ENCODE data around the gene FER. TPM values are rescaled to one million over a fixed set of nuclear protein-coding genes. Genes with fewer than 3 reads are reported as not detected.
"Not testable (repeated sequence)": the region's sequence is repeated elsewhere in the genome, so short reads cannot be mapped to it uniquely, and the experiment has no call there.

Gene FER
- total and polyA plus RNA-seq, 2 experiments from 2014 or later, result 25.9 to 30.7 TPM

DNA sequence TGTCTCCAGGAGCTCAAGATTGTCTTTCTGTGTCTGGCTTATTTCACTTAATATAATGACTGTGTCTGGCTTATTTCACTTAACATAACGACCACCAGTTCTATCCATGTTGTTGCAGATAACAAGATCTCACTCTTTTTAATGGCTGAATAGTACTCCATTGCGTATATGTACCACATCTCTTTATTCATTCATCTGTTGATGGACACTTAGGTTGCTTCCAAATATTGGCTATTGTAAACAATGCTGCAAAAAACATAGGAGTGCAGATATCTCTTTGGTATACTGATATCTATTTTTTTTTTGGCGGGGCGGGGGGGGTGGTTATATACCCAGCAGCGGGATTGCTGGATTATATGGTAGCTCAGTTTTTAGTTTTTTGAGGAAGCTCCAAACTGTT lies 45.5 kb downstream of the FER start:
- H3K27ac ChIP-seq, result no peak overlapping the region
- no peaks in the 10 kb centered on the region for H3K4me1 ChIP-seq (ENCODE audit: low read depth)
- H3K27me3 ChIP-seq, result no peaks in the 10 kb centered on the region
- TF ChIP-seq, protein P1, sequence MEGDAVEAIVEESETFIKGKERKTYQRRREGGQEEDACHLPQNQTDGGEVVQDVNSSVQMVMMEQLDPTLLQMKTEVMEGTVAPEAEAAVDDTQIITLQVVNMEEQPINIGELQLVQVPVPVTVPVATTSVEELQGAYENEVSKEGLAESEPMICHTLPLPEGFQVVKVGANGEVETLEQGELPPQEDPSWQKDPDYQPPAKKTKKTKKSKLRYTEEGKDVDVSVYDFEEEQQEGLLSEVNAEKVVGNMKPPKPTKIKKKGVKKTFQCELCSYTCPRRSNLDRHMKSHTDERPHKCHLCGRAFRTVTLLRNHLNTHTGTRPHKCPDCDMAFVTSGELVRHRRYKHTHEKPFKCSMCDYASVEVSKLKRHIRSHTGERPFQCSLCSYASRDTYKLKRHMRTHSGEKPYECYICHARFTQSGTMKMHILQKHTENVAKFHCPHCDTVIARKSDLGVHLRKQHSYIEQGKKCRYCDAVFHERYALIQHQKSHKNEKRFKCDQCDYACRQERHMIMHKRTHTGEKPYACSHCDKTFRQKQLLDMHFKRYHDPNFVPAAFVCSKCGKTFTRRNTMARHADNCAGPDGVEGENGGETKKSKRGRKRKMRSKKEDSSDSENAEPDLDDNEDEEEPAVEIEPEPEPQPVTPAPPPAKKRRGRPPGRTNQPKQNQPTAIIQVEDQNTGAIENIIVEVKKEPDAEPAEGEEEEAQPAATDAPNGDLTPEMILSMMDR (IDR thresholded peaks at IDR 0.05; ENCODE audit: low read depth, low read length), result no peak
- no peak overlapping the region for H3K4me3 ChIP-seq
- no peak for DNase-seq (ENCODE audit: low read depth in 1 of 2, low spot score in 1 of 2)
- H3K36me3 ChIP-seq, result no peaks in the 10 kb centered on the region
- H3K9me3 ChIP-seq (ENCODE audit: low read depth), result no peaks in the 10 kb centered on the region

DNA sequence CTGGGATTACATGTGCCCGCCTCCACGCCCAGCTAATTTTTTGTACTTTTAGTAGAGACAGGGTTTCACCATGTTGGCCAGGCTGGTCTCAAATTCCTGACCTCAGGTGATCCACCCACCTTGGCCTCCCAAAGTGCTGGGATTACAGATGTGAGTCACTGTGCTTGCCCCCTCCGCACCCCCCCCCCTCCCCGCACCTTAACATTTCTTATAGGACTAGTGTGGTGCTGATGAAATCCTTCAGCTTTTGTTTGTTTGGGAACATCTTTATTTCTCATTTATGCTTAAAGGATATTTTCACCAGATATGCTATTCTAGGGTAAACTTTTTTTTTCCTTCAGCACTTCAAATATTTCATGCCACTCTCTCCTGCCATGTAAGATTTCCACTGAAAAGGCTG lies 46.7 kb downstream of the FER start:
- H3K27me3 ChIP-seq; DNase-seq (ENCODE audit: low read depth in 1 of 2, low spot score in 1 of 2); H3K9me3 ChIP-seq (ENCODE audit: low read depth); H3K4me3 ChIP-seq; H3K27ac ChIP-seq; H3K4me1 ChIP-seq (ENCODE audit: low read depth); H3K36me3 ChIP-seq: not testable (repeated sequence)

DNA sequence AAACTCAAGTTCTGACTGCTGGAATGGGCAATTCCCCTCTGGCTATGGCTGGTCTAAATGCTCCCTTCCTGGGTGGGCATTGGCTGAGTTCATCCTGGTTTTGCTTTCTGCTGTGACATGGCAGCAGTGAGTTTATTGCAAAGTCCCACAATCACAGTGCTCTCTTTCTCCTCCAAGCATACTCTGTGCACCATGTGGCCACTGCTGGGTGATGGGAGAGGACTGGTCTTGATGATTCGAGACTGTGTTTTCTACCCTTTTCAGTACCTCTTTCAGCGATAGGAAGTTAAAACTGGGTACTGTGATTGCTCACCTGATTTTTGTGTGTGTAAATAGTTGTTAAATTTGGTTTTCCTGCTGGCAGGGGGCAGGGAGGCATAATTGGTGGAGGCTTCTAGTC lies 49.7 kb downstream of the FER start:
- Histone ChIP-seq H3K27ac (no peak overlapping the region), H3K9me3 (ENCODE audit: low read depth) (no peaks in the 10 kb centered on the region), H3K4me1 (ENCODE audit: low read depth) (no peaks in the 10 kb centered on the region), H3K27me3 (no peaks in the 10 kb centered on the region), H3K36me3 (peaks cover 3% of the 10 kb centered on the region), H3K4me3 (no peak overlapping the region)
- TF ChIP-seq, protein P1 (IDR thresholded peaks at IDR 0.05; ENCODE audit: low read depth, low read length), result no peak
- no peak for DNase-seq (ENCODE audit: low read depth in 1 of 2, low spot score in 1 of 2)

DNA sequence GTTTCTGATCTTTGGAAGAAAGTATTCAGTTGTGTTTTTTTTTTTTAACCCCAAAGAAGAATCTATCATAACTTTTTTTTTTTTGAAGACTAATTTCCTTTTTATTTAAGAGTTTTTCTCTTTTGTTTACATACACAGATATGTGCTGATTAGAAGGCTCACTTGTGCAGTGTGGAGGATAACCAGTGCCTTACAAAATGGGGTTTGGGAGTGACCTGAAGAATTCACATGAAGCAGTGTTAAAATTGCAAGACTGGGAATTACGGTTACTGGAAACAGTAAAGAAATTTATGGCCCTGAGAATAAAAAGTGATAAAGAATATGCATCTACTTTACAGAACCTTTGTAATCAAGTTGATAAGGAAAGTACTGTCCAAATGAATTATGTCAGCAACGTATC lies 50.3 kb downstream of the FER start:
- Histone ChIP-seq H3K9me3 (ENCODE audit: low read depth) (no peaks in the 10 kb centered on the region), H3K4me3 (no peak overlapping the region), H3K36me3 (peaks cover 3% of the 10 kb centered on the region), H3K27ac (no peak overlapping the region), H3K27me3 (no peaks in the 10 kb centered on the region), H3K4me1 (ENCODE audit: low read depth) (no peaks in the 10 kb centered on the region)
- no peak for DNase-seq (ENCODE audit: low read depth in 1 of 2, low spot score in 1 of 2)
- TF ChIP-seq, protein P1 (IDR thresholded peaks at IDR 0.05; ENCODE audit: low read depth, low read length), result no peak

DNA sequence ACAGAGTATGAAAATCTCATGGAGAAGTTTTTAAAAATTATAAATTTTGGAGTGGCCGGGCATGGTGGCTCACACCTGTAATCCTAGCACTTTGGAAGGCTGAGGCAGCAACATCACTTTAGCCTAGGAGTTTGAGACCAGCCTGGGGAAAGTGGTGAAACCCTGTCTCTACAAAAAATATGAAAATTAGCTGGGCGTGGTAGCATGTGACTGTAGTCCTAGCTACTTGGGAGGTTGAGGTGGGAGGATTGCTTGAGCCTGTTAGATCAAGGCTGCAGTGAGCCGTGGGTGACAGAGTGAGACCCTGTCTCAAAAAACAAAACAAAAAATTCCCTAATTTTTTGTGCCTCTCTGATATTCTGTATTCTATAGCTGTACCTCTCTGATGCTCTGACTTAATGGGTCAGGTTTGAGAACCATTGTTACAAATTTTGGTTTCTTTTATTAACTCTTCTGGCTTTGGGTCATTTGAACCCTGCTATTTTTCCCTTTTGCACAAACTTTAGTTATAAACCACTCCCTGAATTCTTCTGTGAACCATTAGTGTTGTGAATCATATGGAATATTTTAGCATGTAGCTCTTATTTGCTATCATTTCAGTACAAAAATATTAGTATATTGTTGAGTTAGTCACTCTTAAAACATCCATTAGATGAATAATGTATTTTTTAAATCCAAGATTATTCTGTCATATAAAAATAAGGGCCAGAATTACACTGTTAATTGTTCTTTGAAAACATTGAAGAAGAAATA lies 51.0 kb downstream of the FER start:
- Histone ChIP-seq H3K27me3 (no peaks in the 10 kb centered on the region), H3K27ac (no peak overlapping the region), H3K9me3 (ENCODE audit: low read depth) (no peaks in the 10 kb centered on the region), H3K4me1 (ENCODE audit: low read depth) (no peaks in the 10 kb centered on the region), H3K4me3 (no peak overlapping the region), H3K36me3 (peaks cover 3% of the 10 kb centered on the region)
- TF ChIP-seq, protein P1 (IDR thresholded peaks at IDR 0.05; ENCODE audit: low read depth, low read length), result no peak
- no peak for DNase-seq (ENCODE audit: low read depth in 1 of 2, low spot score in 1 of 2)

DNA sequence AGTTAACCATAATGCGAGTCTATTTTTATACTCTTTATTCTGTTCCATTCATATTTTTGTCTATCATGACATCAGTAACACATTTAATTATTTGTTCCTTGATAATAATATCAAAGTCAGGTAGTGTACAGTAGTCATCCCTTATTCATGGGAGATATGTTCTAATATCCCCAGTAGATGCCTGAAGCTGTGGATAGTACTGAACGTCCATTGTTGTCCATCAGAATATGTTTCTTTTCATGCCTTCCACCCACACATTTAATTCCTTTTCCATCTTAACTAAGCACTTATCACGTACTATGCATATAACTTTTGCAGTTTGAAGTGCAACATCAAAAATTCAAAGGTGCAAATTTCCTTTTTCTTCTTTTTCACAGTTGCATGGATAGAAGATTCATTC lies 53.6 kb downstream of the FER start:
- TF ChIP-seq, protein P1 (IDR thresholded peaks at IDR 0.05; ENCODE audit: low read depth, low read length), result no peak
- no peaks in the 10 kb centered on the region for H3K9me3 ChIP-seq (ENCODE audit: low read depth)
- peaks cover 3% of the 10 kb centered on the region for H3K36me3 ChIP-seq
- H3K27me3 ChIP-seq, result no peaks in the 10 kb centered on the region
- H3K27ac ChIP-seq, result no peak overlapping the region
- no peak for DNase-seq (ENCODE audit: low read depth in 1 of 2, low spot score in 1 of 2)
- no peaks in the 10 kb centered on the region for H3K4me1 ChIP-seq (ENCODE audit: low read depth)
- no peak overlapping the region for H3K4me3 ChIP-seq
